ENCODE results near the gene TMEM259.

TMEM259 gene

GRCh38 chr19:1046117-1046626 lies 25.2 kb upstream of the TMEM259 start:
- Histone ChIP-seq H3K4me3 (ENCODE audit: low read depth, low read length) (no peak overlapping the region), H3K9me3 (ENCODE audit: control insufficient read depth, insufficient read depth, low read depth, low read length) (no peaks in the 10 kb centered on the region), H3K4me1 (ENCODE audit: control insufficient read depth, insufficient read depth, low read length) (peaks cover 5% of the 10 kb centered on the region; the same call in 1 of the 2 replicates), H3K9ac (ENCODE audit: low read length) (no peak overlapping the region), H3K27ac (ENCODE audit: low read depth, low read length) (no peak overlapping the region), H3K36me3 (ENCODE audit: control insufficient read depth, insufficient read depth, low read length) (0 out of 2 replicates have a peak, but pooled peaks cover 4% of the 10 kb centered on the region), H3K27me3 (ENCODE audit: control insufficient read depth, insufficient read depth, low read length) (no peaks in the 10 kb centered on the region)

GRCh38 chr19:1045247-1045603 lies 24.3 kb upstream of the TMEM259 start:
- Histone ChIP-seq H3K27me3 (ENCODE audit: control insufficient read depth, insufficient read depth, low read length) (no peaks in the 10 kb centered on the region), H3K9me3 (ENCODE audit: control insufficient read depth, insufficient read depth, low read depth, low read length) (no peaks in the 10 kb centered on the region), H3K9ac (ENCODE audit: low read length) (no peak overlapping the region), H3K4me1 (ENCODE audit: control insufficient read depth, insufficient read depth, low read length) (peaks cover 9% of the 10 kb centered on the region; the same call in 1 of the 2 replicates), H3K4me3 (ENCODE audit: low read depth, low read length) (no peak overlapping the region), H3K36me3 (ENCODE audit: control insufficient read depth, insufficient read depth, low read length) (0 out of 2 replicates have a peak, but pooled peaks cover 4% of the 10 kb centered on the region), H3K27ac (ENCODE audit: low read depth, low read length) (no peak overlapping the region)

GRCh38 chr19:1042689-1043511 lies 22.0 kb upstream of the TMEM259 start:
- Histone ChIP-seq H3K4me1 (ENCODE audit: control insufficient read depth, insufficient read depth, low read length) (peaks cover 9% of the 10 kb centered on the region; the same call in 1 of the 2 replicates), H3K36me3 (ENCODE audit: control insufficient read depth, insufficient read depth, low read length) (peaks cover 15% of the 10 kb centered on the region), H3K9ac (ENCODE audit: low read length) (no peak overlapping the region), H3K4me3 (ENCODE audit: low read depth, low read length) (no peak overlapping the region), H3K27ac (ENCODE audit: low read depth, low read length) (no peak overlapping the region), H3K27me3 (ENCODE audit: control insufficient read depth, insufficient read depth, low read length) (no peaks in the 10 kb centered on the region), H3K9me3 (ENCODE audit: control insufficient read depth, insufficient read depth, low read depth, low read length) (no peaks in the 10 kb centered on the region)

- H3K4me1 ChIP-seq (ENCODE audit: control insufficient read depth, insufficient read depth, low read length) = peaks cover 9% of the 10 kb centered on the region; the same call in 1 of the 2 replicates
- H3K27me3 ChIP-seq (ENCODE audit: control insufficient read depth, insufficient read depth, low read length) = no peaks in the 10 kb centered on the region
- H3K9me3 ChIP-seq (ENCODE audit: control insufficient read depth, insufficient read depth, low read depth, low read length) = no peaks in the 10 kb centered on the region
- H3K36me3 ChIP-seq (ENCODE audit: control insufficient read depth, insufficient read depth, low read length) = peaks cover 21% of the 10 kb centered on the region
- no peak overlapping the region for H3K4me3 ChIP-seq (ENCODE audit: low read depth, low read length)
- H3K9ac ChIP-seq (ENCODE audit: low read length) = no peak overlapping the region
- H3K27ac ChIP-seq (ENCODE audit: low read depth, low read length) = no peak overlapping the region
These were observed 21.1 kb upstream of the TMEM259 start for GRCh38 chr19:1041835-1042685.

- Histone ChIP-seq H3K9ac (ENCODE audit: low read length) (no peak overlapping the region), H3K9me3 (ENCODE audit: control insufficient read depth, insufficient read depth, low read depth, low read length) (no peaks in the 10 kb centered on the region), H3K4me3 (ENCODE audit: low read depth, low read length) (peak overlapping the region; percentile 67), H3K36me3 (ENCODE audit: control insufficient read depth, insufficient read depth, low read length) (peaks cover 21% of the 10 kb centered on the region), H3K4me1 (ENCODE audit: control insufficient read depth, insufficient read depth, low read length) (peaks cover 9% of the 10 kb centered on the region; the same call in 1 of the 2 replicates), H3K27me3 (ENCODE audit: control insufficient read depth, insufficient read depth, low read length) (no peaks in the 10 kb centered on the region), H3K27ac (ENCODE audit: low read depth, low read length) (no peak overlapping the region)
These were observed 20.4 kb upstream of the TMEM259 start for GRCh38 chr19:1041272-1041834.

GRCh38 chr19:1040476-1041271 lies 19.8 kb upstream of the TMEM259 start:
- peaks cover 28% of the 10 kb centered on the region for H3K36me3 ChIP-seq (ENCODE audit: control insufficient read depth, insufficient read depth, low read length)
- H3K9me3 ChIP-seq (ENCODE audit: control insufficient read depth, insufficient read depth, low read depth, low read length) = no peaks in the 10 kb centered on the region
- H3K4me1 ChIP-seq (ENCODE audit: control insufficient read depth, insufficient read depth, low read length) = peaks cover 9% of the 10 kb centered on the region; the same call in 1 of the 2 replicates
- H3K27me3 ChIP-seq (ENCODE audit: control insufficient read depth, insufficient read depth, low read length) = no peaks in the 10 kb centered on the region
- peak overlapping the region; percentile 48 for H3K9ac ChIP-seq (ENCODE audit: low read length)
- H3K4me3 ChIP-seq (ENCODE audit: low read depth, low read length) = peak overlapping the region; percentile 67
- H3K27ac ChIP-seq (ENCODE audit: low read depth, low read length) = no peak overlapping the region

- peaks cover 35% of the 10 kb centered on the region for H3K36me3 ChIP-seq (ENCODE audit: control insufficient read depth, insufficient read depth, low read length)
- H3K27me3 ChIP-seq (ENCODE audit: control insufficient read depth, insufficient read depth, low read length) = no peaks in the 10 kb centered on the region
- H3K4me1 ChIP-seq (ENCODE audit: control insufficient read depth, insufficient read depth, low read length) = peaks cover 7% of the 10 kb centered on the region; the same call in 1 of the 2 replicates
- peak within 1 kb of the TSS; percentile 56 for H3K9ac ChIP-seq (ENCODE audit: low read length)
- no peaks in the 10 kb centered on the region for H3K9me3 ChIP-seq (ENCODE audit: control insufficient read depth, insufficient read depth, low read depth, low read length)
- H3K4me3 ChIP-seq (ENCODE audit: low read depth, low read length) = peak within 1 kb of the TSS; percentile 67
- H3K27ac ChIP-seq (ENCODE audit: low read depth, low read length) = no peak within 1 kb of the TSS
These were observed 18.9 kb upstream of the TMEM259 start, which contains the start of gene ABCA7 for GRCh38 chr19:1039646-1040475. TSS of gene ABCA7 (plus strand) at chr19:1040107. CDS start at chr19:1041362, 1,255 bp downstream.

GRCh38 chr19:1038978-1039645 lies 18.2 kb upstream of the TMEM259 start:
- 0 out of 2 replicates have a peak, but pooled peaks cover 6% of the 10 kb centered on the region for H3K4me1 ChIP-seq (ENCODE audit: control insufficient read depth, insufficient read depth, low read length)
- no peaks in the 10 kb centered on the region for H3K9me3 ChIP-seq (ENCODE audit: control insufficient read depth, insufficient read depth, low read depth, low read length)
- H3K27me3 ChIP-seq (ENCODE audit: control insufficient read depth, insufficient read depth, low read length) = no peaks in the 10 kb centered on the region
- peak overlapping the region; percentile 67 for H3K4me3 ChIP-seq (ENCODE audit: low read depth, low read length)
- H3K27ac ChIP-seq (ENCODE audit: low read depth, low read length) = no peak overlapping the region
- H3K9ac ChIP-seq (ENCODE audit: low read length) = peak overlapping the region; percentile 56
- peaks cover 35% of the 10 kb centered on the region for H3K36me3 ChIP-seq (ENCODE audit: control insufficient read depth, insufficient read depth, low read length)

GRCh38 chr19:1037621-1038064 lies 16.7 kb upstream of the TMEM259 start:
- Histone ChIP-seq H3K9me3 (ENCODE audit: control insufficient read depth, insufficient read depth, low read depth, low read length) (no peaks in the 10 kb centered on the region), H3K27ac (ENCODE audit: low read depth, low read length) (no peak overlapping the region), H3K4me3 (ENCODE audit: low read depth, low read length) (no peak overlapping the region), H3K36me3 (ENCODE audit: control insufficient read depth, insufficient read depth, low read length) (peaks cover 44% of the 10 kb centered on the region), H3K9ac (ENCODE audit: low read length) (no peak overlapping the region), H3K4me1 (ENCODE audit: control insufficient read depth, insufficient read depth, low read length) (0 out of 2 replicates have a peak, but pooled peaks cover 6% of the 10 kb centered on the region), H3K27me3 (ENCODE audit: control insufficient read depth, insufficient read depth, low read length) (no peaks in the 10 kb centered on the region)
